Suppressor macrophage treated with lipopolysaccharide for 1 hour (primary cell): Measurements from ENCODE around the gene IRF2.
A peak's percentile ranks its signal among the peaks of the same experiment; 100 is the strongest.

Source experiments
- DNase-seq, 3 donors: peaks; one replicate each; pipeline ENCODE4 v3.0.0-alpha.2; 2020 to 2022

Gene IRF2

DNA sequence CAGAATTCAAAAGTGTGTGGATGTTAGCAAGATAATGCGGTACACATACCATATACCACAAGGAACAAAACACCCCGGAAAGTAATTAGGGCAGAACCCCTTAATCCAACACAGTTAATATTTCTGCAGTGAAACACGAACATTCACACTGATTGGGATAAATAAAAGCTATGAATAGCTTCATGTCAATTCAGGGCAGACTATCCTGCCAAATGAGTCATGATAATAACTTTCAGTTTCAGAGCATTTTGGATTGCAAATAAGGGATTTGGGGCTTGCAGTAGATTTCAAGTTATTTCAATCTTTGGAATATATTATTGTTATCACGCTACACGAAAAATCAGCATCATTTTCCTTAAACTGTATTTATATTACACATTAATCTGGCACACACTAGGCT lies 24.3 kb downstream of the IRF2 start:
- peak in 2 of 3 donors; percentile 44 to 71 for DNase-seq

DNA sequence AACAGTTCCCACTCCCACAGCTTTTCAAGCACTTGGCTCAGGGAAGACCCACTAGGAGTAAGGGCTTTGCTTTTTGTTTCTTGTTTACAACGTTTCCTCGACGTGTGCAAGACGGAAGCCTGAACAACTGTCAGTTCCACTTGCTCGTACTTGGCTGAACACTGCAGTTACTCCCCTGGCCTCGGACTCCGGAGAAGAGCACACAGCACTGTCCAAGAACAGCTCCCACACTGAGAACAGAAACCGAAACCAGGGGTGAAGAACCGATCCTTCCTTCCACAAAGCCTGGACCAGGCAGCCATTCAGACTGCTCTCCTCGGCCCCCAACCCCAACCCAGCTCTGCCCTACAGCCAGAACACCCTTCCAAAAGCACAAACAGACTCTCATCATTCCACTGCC lies 25.5 kb downstream of the IRF2 start:
- DNase-seq: peak; percentile 72 to 89 (median 78)

DNA sequence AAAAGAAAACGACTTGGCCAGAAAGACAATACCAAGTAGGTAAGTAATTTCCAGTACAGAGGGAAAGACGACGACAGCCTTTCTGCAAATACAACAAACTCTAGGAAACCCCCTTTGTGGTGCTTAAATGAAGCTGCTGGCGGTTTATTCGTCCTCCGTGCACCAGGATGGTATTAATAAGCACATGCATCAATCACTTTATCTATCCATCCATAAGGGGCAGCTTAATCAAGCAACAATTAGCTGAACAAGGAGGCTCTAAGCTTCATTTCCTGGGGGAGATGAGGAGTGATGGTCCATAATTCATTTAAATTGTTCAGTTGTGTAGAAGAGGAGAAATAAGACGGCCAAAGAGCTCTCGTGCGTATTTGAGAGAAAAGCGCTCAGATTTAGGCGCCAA lies 26.2 kb downstream of the IRF2 start:
- no peak for DNase-seq

DNA sequence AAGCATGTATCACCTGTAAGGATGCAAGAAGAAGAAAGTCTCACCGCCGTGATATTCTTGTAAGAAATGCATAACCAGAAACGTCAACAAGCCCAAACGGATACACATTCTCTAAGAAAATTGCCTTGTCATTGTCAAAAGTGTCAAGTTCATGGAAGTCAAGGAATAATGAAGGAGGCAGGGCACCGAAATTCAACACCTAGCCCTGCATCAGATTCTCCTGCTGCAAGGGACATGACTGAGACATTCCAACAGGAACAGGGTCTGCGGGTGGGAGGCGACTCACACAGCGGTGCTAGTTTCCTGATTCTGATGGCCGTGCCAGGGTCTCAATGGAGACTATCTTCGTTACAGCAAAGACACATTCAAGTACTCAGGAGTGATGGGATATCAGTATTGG lies 26.7 kb downstream of the IRF2 start:
- DNase-seq: no peak

DNA sequence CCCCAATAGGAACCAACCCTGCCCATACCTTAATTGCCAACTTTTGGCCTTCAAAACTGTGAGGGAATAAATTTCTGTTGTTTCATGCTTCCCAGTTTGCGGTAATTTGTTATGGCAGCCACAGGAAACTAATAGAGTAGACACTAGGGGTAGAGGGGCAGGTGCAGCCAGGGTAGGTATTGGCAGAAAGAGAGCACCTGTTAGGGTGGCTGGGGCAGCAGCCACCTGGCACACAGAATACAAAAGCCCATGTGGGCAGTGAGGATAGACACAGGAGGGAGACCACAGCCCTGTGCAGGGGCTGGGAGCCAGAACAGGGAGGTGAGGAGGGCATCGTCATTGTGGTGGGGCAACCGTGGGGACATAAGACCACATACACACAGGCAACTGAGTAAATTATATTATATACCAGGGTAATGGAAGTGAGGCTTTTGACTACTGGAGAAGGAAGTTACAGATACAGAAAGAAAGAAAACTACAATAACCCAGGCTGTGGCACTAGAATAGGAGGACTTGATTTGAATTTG lies 28.2 kb downstream of the IRF2 start:
- no peak for DNase-seq

DNA sequence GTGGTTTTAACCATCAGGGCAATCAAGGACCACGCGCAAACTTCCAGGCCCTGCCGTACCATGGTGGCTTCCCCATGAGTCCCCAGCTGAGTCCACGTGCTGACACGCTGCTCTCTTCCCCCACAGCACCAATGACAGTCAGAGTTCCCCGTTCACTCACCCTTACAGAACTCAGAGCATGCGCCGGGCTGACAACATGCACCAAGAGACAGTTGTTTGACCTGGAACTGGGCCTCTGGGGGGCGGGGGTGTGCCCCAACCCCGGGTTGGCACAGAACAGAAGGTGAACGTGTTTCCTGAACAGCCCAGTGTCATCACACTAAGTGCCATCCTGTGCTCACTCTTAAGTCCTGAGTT lies 29.4 kb downstream of the IRF2 start:
- peak; percentile 76 to 82 (median 80) for DNase-seq

DNA sequence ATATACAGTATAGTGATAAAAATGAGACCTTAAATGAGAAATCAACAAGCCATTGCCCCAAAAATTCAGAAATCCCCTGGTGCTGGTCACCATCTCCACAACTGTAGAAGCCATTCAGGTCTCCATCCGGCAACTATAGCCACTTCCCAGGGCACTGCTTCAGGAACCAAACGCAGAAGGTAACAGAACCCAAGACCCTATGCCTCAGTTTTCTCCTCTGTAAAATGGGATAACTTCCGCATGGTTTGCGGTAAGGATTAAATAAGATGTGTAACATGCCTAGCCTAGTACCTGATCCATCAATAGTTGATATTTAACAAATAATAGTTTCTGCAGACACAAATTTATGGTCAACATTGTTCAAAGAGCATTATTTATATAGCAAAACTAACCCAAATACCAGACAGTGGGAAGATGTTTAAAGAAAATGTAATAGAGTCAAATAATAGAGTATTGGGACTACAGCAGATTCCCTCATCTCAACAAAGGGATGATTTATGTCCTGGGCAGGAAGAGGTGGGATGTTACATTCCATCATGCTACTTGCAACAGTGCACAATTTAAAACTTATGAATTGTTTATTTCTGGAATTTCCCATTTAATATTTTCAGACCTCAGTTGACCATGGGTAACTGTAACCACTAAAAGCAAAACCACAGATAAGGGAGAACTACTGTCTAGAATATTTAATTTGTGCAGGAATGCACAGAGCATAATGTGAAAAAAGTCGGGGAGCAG lies 30.0 kb downstream of the IRF2 start:
- peak in 2 of 3 donors; percentile 33 to 66 for DNase-seq

DNA sequence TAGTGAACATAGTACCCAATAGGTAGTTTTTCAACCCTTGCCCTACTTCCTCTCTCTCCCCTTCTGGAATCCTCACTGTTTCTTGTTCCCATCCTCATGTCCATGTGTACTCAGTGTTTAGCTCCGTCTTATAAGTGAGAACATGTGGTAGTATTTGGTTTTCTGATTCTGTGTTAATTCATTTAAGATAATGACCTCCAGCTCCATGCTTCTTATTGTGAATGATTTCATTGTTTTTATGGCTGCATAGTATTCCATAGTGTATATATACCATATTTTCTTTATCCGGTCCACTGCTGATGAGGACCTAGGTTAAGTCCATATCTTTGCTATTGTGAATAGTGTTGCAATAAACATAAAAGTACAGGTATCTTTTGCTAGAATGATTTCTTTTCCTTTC lies 31.0 kb downstream of the IRF2 start:
- DNase-seq: no peak

DNA sequence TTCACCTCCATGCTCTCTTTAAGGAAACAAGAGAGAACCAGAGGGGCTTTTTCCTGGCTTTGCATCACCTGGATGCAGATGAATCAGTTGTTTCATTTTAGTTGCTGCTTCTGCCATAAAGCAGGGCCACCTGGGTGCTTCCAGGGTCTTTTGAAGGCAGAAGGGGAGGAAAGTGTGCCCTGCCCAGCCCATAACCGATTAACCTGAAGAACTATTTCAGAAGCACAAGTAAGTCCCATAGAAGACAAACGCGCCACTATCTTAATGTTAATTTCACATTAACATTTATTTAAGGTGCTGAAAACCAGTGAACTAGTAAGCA lies 32.1 kb downstream of the IRF2 start:
- DNase-seq: no peak

DNA sequence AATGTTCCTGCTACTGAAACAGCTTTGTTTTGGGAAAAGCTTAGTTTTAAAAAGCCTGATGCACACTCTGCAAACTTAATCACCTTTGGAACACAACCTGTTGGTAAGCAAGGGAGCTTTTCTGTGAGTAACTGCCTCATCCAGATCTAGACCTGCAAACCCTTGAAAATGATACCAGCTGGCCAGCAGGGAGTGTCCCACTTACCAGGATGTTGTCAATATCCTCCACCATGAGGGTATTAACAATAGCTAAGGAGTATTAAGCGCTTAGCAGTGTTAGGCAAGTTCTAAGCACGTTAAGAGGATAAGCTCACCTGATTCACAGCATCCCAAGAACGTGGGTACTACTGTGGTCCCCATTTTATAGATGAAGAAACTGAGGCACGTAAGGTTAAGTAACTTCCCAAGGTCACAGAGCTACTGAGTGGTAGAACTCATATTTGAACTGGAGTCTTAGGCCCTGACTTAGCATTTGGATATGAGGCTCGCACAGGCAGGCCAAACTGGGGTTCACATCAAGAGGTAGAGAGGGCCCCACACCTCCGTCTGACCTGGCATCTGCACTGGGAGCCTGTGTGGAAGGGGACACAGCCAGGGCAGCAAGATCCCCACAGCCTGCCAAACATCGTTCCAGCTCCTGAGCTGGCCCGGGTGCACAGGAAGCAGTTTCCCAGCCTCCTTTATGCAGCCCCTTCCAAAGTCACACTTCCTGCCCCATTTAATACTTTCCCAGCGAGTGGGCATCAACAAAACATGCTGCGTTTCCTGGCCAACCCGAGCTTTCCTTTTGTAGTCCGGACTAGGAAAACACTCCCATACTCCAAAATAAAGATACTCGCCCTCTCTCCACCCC lies 32.7 kb downstream of the IRF2 start:
- no peak for DNase-seq

DNA sequence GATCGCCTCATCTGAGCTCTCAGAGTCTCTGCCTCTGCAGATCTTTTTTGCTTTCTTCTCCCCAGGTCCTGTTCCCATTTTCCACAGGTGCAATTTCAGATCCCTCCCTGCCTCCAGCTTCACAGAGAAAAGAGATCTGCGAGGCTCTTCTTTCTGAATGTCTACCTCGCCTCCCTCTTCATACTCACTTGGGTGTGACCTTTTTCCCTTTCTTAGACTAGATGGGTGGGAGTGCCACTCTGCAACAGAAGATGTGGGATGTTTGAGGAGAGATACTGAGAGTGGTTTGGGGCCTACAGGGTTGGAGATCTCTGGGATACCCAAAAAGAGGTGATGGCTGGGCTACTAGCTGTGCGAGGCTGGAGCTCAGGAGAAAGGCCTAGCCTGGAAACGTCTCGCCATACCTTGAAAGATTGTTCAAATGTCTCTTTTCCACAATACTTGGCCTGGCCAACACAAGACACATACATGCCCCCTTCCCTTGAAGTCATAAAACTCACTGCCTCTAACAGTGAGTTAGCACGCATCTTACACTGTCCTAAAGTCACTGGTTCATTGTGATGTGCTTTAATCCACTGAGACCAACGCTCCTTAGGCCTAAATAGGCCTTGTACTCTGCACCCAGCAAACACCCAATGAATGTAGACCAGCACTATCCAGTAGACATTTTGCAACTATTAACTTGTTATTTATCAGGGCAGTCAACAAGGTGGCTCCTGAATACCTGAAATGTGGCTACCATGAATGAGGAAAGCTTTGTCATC lies 33.6 kb downstream of the IRF2 start:
- no peak for DNase-seq

DNA sequence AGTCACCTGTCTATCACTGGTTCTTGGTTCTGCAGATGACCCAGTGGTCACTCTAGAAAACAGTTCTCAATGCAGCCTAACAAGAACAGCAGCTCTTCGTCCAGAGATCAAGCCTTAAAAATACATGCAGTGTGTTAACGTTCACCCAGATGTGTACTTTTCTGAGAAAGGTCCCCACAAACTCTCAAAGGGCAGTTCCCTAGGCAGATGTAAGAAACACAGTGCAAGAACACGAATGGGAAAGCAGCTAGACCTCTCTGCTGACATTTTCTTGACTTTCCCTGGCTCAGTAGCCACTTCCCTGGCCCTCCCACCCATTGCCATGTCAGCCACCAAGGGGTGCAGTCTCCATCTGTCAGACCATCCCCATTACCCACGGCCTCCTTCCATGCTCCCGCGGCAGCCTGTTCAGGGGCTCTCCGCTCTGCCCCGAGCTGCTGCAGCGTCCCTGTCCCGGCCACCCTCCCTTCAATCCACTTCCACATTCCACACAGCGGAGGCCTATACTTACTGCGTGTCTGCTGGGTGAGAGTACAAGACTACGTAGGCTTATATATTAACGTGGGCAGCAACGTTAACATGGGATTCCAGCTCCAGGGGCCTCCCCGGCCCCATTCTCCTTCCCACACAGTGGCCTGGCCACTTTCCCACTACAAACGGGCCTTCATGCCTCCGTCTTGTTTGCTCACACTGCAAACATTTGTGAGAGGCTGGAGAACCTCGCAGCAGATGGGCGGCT lies 34.3 kb downstream of the IRF2 start:
- DNase-seq: no peak

DNA sequence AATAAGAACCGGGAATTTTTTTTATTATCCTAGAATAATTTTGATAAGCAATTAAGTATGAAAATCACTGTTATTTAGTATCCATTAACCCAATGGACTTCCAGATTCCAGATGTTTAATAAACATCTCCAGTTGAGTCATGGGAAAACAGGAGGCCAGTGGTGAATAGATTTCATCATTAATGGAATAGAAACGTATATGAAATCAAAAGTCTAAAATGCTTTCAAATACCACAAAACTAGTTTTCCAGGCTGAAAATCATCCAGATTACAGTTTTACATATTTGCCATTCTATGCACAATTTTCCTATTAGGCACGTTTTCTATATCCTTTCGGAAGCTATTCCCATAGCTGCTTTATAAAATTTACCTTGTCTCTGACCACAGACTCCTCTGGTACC lies 35.0 kb downstream of the IRF2 start:
- DNase-seq: no peak

DNA sequence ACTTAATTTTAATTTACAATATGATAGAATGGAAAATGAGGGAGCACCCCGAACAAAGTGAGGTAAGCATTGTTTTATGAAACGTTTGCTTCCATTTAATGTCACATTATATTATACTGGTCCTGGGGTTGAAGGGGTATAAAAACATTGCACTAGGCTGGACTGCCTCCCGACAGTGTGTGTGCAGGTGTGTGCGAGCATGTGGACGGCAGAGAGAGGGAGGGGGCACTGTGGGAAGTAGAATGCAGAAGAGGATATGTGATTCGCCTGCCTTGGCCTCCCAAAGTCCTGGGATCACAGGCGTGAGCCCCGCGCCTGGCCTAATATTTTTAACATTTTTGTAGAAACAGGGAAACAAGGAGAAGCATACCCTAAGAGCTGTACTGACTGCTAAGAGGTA lies 36.0 kb downstream of the IRF2 start:
- no peak for DNase-seq

DNA sequence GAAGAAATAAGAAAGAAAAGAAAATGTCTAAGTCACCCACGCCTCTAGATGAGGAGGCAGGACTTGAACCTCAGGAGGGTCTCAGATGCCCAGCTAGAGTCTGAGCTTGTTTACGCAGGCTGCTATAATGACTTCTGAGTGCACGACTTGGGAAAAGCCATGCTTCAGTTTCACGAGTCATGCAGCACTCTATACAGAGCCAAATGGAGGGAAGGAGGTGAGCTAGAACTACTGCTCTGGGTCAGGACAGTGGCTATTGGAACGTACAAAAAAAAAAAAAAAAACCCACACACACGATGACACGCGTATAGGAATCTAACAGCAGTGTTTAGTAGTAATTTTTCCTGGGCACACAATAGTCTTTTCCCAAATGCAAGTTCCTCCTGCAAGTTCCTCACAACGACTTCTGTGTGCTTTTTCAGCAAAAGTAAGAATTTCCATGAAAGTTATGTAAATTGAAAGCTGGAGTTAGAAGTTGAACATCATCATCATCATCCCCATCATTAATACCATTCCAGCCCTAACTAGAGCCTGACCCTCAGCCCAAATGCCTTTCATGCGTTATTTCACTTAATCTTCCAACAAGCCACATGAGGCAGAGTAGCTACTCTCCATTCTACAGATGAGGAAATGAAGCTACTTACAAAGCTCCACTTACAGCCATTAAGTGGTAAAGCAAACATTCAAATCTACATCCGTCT lies 36.6 kb downstream of the IRF2 start:
- DNase-seq: peak; percentile 42 to 63 (median 62)

DNA sequence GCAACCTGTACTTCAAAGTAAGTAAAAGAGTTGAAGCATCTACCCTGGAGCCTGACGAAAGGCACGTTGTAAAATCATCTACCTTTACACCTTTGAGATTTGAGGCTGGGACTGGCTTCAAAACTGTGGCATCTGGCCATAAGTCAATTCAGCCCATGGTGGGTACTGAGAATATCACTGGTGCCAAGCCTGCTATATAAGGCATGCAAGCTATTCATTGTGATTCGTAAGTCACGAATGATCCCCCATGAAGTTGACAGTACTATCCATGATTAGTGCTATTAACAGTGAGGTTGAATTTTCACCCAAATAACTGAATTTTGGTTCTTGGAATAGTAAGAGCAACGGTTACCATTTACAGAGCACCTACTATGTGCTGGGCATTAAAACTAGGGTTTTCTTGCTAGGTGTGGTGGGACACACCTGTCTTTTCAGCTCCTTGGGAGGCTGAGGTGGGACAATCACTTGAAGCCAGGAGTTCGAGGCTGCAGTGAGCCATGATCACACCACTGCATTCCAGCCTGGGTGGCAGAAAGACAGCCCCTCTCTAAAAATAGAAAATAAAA lies 39.8 kb downstream of the IRF2 start:
- no peak for DNase-seq

DNA sequence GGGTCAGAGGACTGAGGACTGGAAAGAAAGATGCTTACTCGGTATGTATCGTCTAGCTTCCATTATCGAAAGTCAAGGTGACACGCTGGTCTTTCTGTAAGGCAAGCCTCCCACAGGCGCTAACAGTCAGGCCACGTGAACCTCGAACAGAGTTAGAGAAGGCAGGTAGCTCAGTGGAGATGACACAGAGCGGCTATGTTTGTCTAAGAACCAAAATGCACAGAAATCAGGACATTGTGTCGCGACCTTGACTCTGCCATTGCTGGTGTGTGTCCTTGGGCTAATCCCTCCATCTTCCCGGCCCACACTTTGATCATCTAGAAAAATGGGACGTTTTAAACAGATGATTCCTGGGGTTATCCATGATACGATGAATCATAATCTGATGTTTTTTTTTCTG lies 40.3 kb downstream of the IRF2 start:
- no peak for DNase-seq

DNA sequence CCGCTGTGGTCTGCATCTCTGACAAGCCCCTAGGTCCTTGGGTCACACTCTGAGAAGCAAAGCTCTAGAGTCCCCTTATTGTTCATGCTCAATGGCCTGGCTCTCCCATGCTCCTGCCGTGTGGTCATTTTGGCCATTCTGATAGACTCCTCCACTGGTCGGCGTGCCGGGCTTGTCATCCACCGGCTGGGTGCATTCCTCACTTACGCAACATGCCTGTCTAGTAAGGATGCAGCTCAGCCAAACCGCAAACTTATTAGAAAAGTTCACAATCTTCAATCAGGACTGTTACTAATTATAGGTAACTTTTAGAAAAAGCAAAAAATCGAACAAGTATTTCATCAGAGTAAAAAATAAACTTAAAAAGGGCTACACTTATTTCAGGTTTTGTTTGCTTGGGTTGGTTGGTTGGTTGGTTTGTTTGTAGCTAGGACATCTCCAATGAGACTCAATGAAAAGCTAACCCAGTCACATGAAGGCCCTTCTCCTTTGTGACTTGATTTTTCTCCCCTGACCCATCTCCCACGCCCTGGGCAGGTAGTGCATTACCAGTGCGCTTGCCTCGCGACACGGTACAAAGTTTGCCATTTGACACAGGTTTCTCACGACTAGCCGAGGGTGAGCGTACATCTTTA lies 41.0 kb downstream of the IRF2 start:
- DNase-seq: peak; percentile 81 to 84 (median 82)

DNA sequence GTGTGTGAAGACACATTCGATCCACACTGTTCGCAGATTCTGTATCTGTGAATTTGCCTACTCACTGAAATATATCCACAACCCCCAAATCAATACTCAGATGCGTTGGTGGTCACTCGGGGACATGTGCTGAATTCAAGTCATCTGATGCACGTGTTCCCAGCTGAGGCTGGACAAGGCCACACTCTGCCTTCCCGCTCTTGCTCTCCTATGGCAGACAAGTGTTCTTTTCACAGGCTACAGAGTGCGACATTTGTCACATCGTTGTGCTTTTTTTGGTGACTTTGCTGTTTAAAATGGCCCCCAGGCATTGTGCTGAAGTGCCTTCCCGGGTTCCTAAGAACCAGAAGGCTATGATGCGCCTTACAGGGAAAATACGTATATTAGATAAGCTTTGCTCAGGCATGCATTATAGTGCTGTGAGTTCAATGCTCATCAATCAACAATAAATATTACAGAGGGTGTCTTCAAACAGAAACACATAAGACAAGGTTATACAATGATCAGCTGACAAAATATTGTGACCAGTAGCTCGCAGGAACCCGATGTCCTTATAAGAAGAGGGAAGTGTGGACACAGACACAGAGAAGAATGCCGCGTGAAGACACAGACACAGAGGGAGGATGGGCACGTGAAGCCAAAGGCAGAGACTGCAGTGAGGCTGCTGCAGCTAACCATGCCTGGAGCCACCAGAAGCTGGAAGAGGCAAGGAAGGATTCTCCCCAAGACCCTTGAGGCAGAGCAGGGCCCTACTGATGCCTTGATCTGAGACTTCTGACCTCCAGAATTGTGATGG lies 42.0 kb downstream of the IRF2 start:
- DNase-seq: peak in 2 of 3 donors; percentile 31 to 57

DNA sequence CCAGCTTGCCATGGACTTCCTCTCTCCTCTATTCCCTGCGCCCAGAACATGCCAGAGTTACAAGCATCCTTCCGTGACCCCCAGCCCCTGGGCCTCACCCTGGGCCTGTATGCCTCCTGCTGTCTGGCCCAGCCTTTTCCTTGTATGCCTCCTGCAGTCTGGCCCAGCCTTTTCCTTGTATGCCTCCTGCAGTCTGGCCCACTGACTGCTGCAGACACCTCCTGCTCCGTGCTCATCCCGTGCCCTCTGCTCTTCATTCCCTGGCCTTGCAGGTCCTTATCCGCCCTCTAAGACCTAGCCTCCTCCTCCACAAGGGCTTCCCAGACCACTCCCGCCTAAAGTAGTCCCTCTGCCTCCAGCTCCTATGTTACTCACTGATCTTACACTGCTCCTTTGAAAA lies 44.2 kb downstream of the IRF2 start:
- no peak for DNase-seq
